ENCODE measurements around the gene PAN3. TPM values are rescaled to one million over a fixed set of nuclear protein-coding genes. Genes with fewer than 3 reads are reported as not detected.
A peak's percentile ranks its signal among the peaks of the same experiment; 100 is the strongest.
"Not testable (repeated sequence)": the region's sequence is repeated elsewhere in the genome, so short reads cannot be mapped to it uniquely, and the experiment has no call there.

PAN3 gene
- total and polyA plus RNA-seq, 4 donors, result 10.3 to 65.4 (median 23.5) TPM

DNA sequence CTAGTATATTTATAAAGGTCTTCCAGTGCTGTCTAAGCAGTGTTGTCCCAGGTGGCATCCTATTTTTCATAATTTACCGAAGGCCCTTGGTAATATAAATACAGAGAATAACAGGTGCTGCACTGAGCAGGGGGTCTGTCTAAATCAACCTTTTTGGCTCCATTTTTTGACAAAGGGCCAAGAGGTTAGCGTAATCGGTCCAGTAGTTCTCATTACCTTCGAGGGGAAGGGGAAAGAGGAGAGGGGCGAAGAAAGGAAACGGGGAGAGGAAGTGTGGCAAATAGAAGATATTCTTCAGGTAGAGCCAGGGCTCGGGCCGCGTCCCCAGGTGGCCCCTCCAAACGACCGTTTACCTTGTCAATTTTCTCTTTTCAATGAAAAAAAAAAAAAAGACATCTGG, 749 bp upstream of the PAN3 start:
- H3K9ac ChIP-seq (ENCODE audit: insufficient read depth in 1 of 2, low read length in 2 of 2), result peak overlapping the region; percentile 73 to 88
- H3K36me3 ChIP-seq (ENCODE audit: control insufficient read depth in 4 of 4, insufficient read depth in 4 of 4, low read length in 4 of 4), result peaks cover 0 to 5% (median 0%) of the 10 kb centered on the region in 4 donors
- ATAC-seq (ENCODE audit: insufficient read depth, low FRiP score), result no peak
- H3K27ac ChIP-seq (ENCODE audit: low read depth in 1 of 2, low read length in 1 of 2), result peak overlapping the region; percentile 61 to 99
- WGBS, 2 donors, result 0% methylated on average over 11 of the region's 11 CpGs
- peaks cover 0 to 20% (median 4%) of the 10 kb centered on the region in 5 donors for H3K4me1 ChIP-seq (ENCODE audit: control insufficient read depth in 5 of 5, insufficient read depth in 5 of 5, low read length in 5 of 5)
- TF ChIP-seq, protein P1, sequence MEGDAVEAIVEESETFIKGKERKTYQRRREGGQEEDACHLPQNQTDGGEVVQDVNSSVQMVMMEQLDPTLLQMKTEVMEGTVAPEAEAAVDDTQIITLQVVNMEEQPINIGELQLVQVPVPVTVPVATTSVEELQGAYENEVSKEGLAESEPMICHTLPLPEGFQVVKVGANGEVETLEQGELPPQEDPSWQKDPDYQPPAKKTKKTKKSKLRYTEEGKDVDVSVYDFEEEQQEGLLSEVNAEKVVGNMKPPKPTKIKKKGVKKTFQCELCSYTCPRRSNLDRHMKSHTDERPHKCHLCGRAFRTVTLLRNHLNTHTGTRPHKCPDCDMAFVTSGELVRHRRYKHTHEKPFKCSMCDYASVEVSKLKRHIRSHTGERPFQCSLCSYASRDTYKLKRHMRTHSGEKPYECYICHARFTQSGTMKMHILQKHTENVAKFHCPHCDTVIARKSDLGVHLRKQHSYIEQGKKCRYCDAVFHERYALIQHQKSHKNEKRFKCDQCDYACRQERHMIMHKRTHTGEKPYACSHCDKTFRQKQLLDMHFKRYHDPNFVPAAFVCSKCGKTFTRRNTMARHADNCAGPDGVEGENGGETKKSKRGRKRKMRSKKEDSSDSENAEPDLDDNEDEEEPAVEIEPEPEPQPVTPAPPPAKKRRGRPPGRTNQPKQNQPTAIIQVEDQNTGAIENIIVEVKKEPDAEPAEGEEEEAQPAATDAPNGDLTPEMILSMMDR (IDR thresholded peaks at IDR 0.05; ENCODE audit: control extremely low read depth, extremely low read depth), result no peak
- H3K27me3 ChIP-seq (ENCODE audit: control insufficient read depth in 3 of 3, insufficient read depth in 3 of 3, low read length in 2 of 3), result no peaks in the 10 kb centered on the region
- H3K4me3 ChIP-seq, result peak overlapping the region; percentile 65
- DNase-seq, result peak in 2 of 3 donors; percentile 55 to 61
- H3K9me3 ChIP-seq (ENCODE audit: control insufficient read depth in 4 of 4, insufficient read depth in 3 of 4, low read length in 3 of 4), result no peaks in the 10 kb centered on the region

DNA sequence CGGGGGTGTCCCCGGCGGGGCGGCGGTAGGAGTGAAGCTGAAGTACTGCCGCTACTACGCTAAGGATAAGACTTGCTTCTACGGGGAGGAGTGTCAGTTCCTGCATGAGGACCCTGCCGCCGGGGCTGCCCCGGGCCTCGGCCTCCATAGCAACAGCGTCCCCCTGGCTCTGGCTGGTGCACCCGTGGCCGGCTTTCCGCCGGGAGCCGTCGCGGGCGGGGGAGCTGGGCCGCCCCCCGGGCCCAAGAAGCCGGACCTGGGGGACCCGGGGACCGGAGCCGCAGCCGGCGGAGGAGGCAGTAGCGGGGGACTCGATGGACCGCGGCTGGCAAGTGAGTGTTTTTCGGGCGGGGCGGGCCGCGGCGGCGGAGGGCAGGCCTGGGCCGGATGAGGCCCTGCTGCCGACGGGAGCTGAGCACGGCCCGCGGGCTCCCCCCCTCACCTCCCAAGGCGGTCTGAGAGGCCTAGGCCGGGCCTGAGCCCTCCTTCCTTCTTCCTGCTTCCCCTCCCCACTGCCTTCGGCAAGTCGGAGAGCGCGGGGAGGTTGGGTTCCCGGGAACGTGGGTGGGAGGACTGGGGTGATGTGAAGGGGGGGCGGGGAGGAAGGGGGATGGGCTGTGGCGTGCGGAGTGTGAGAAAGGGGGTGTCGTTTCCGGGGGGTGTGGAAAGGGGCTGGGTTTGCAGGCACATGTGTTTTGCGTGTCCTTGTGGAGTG, 568 bp downstream of the PAN3 start:
- Histone ChIP-seq H3K4me1 (ENCODE audit: control insufficient read depth in 5 of 5, insufficient read depth in 5 of 5, low read length in 5 of 5) (peaks cover 0 to 20% (median 4%) of the 10 kb centered on the region in 5 donors), H3K9ac (ENCODE audit: insufficient read depth in 1 of 2, low read length in 2 of 2) (peak overlapping the region; percentile 73 to 75), H3K36me3 (ENCODE audit: control insufficient read depth in 4 of 4, insufficient read depth in 4 of 4, low read length in 4 of 4) (peaks cover 0 to 5% (median 0%) of the 10 kb centered on the region in 4 donors), H3K27me3 (ENCODE audit: control insufficient read depth in 3 of 3, insufficient read depth in 3 of 3, low read length in 2 of 3) (no peaks in the 10 kb centered on the region), H3K4me3 (peak overlapping the region; percentile 97), H3K9me3 (ENCODE audit: control insufficient read depth in 4 of 4, insufficient read depth in 3 of 4, low read length in 3 of 4) (no peaks in the 10 kb centered on the region), H3K27ac (ENCODE audit: low read depth in 1 of 2, low read length in 1 of 2) (peak overlapping the region; percentile 99)
- DNase-seq, result peak; percentile 94 to 97 (median 95)
- TF ChIP-seq, protein P1 (IDR thresholded peaks at IDR 0.05; ENCODE audit: control extremely low read depth, extremely low read depth), result no peak
- ATAC-seq (ENCODE audit: insufficient read depth, low FRiP score), result peak; percentile 78
- 0% methylated on average over 50 to 60 of the region's 60 CpGs for WGBS, 2 donors

DNA sequence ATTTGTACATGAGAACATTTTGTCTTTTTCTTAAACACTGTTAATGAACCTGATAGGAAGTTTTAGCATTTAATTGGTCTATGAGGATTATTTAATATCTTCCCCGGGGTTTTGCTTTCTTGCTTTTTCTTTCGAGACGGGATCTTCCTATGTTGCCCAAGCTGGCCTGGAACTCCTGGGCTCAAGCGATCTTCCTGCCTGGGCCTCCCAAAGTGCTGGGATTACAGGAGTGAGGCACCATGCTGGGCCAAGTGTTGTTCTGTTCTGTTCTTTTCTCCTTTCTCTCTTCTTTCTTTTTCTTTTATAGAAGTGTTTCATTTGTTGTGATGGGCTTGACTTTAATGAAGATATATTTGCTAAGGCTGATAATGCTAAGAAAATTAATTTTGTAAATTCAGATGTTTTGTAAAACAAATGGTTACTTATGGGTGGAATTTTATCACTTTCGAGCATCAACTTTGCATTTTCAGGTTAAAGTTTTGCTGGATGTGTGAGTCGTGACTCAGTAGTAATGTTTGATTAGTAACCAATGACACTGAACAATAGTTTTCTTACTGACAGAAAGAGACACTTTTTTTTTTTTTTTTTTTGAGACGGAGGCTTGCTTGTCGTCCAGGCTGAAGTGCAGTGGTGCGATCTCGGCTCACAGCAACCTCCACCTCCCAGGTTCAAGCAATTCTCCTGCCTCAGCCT, 2.2 kb downstream of the PAN3 start:
- 33 to 64% methylated on average over 10 of the region's 10 CpGs for WGBS, 2 donors
- TF ChIP-seq, protein P1 (IDR thresholded peaks at IDR 0.05; ENCODE audit: control extremely low read depth, extremely low read depth), result no peak
- Histone ChIP-seq H3K27me3 (ENCODE audit: control insufficient read depth in 3 of 3, insufficient read depth in 3 of 3, low read length in 2 of 3) (no peaks in the 10 kb centered on the region), H3K27ac (ENCODE audit: low read depth in 1 of 2, low read length in 1 of 2) (no peak overlapping the region), H3K9ac (ENCODE audit: insufficient read depth in 1 of 2, low read length in 2 of 2) (peak overlapping the region in 1 of 2 donors; percentile 75), H3K4me3 (no peak overlapping the region), H3K4me1 (ENCODE audit: control insufficient read depth in 5 of 5, insufficient read depth in 5 of 5, low read length in 5 of 5) (peaks cover 0 to 20% (median 4%) of the 10 kb centered on the region in 5 donors), H3K36me3 (ENCODE audit: control insufficient read depth in 4 of 4, insufficient read depth in 4 of 4, low read length in 4 of 4) (peaks cover 0 to 5% (median 0%) of the 10 kb centered on the region in 4 donors), H3K9me3 (ENCODE audit: control insufficient read depth in 4 of 4, insufficient read depth in 3 of 4, low read length in 3 of 4) (no peaks in the 10 kb centered on the region)
- ATAC-seq (ENCODE audit: insufficient read depth, low FRiP score) (no peak), DNase-seq (no peak)

- H3K27me3 ChIP-seq (ENCODE audit: control insufficient read depth in 3 of 3, insufficient read depth in 3 of 3, low read length in 2 of 3); DNase-seq; H3K9ac ChIP-seq (ENCODE audit: insufficient read depth in 1 of 2, low read length in 2 of 2); H3K36me3 ChIP-seq (ENCODE audit: control insufficient read depth in 4 of 4, insufficient read depth in 4 of 4, low read length in 4 of 4); H3K9me3 ChIP-seq (ENCODE audit: control insufficient read depth in 4 of 4, insufficient read depth in 3 of 4, low read length in 3 of 4); ATAC-seq (ENCODE audit: insufficient read depth, low FRiP score); H3K27ac ChIP-seq (ENCODE audit: low read depth in 1 of 2, low read length in 1 of 2); H3K4me3 ChIP-seq: not testable (repeated sequence)
- H3K4me1 ChIP-seq (ENCODE audit: control insufficient read depth in 5 of 5, insufficient read depth in 5 of 5, low read length in 5 of 5), result peaks cover 0 to 19% (median 7%) of the 10 kb centered on the region in 5 donors
- WGBS, 2 donors, result 71 to 77% methylated on average over 10 of the region's 10 CpGs
These were observed 3.2 kb downstream of the PAN3 start for GRCh38 chr13:28141542-28141941.

All from lung (tissue), 12 donors.